ENCODE measurements around the gene ZSCAN22.
"Not testable (repeated sequence)": the region's sequence is repeated elsewhere in the genome, so short reads cannot be mapped to it uniquely, and the experiment has no call there.

The ZSCAN22 gene

GRCh38 chr19:58352760-58353671 is 26.2 kb downstream of the ZSCAN22 start, which contains the start of gene A1BG:
TSS of gene A1BG (minus strand) at chr19:58353492. CDS start at chr19:58353437, 55 bp downstream.
- DNase-seq = no peak

GRCh38 chr19:58353717-58354477 is 27.1 kb downstream of the ZSCAN22 start:
- DNase-seq = no peak

GRCh38 chr19:58354478-58355030 is 27.8 kb downstream of the ZSCAN22 start:
- DNase-seq = no peak

GRCh38 chr19:58355215-58355796 is 28.5 kb downstream of the ZSCAN22 start:
- no peak for DNase-seq

GRCh38 chr19:58355908-58356765 is 29.3 kb downstream of the ZSCAN22 start:
- DNase-seq = no peak

- no peak for DNase-seq
Measured at GRCh38 chr19:58356766-58357480, 30.1 kb downstream of the ZSCAN22 start.

GRCh38 chr19:58357481-58358145 is 30.8 kb downstream of the ZSCAN22 start:
- DNase-seq = no peak

GRCh38 chr19:58361900-58362271 is 35.1 kb downstream of the ZSCAN22 start:
- peak; percentile 54 to 75 for DNase-seq

GRCh38 chr19:58362272-58362994 is 35.6 kb downstream of the ZSCAN22 start, which contains the start of gene ZNF497:
TSS of gene ZNF497 (minus strand) at chr19:58362751. CDS start at chr19:58357635, 5,116 bp downstream.
- peak; percentile 95 to 97 for DNase-seq

GRCh38 chr19:58364146-58364545 is 37.4 kb downstream of the ZSCAN22 start:
- DNase-seq = no peak

GRCh38 chr19:58366585-58367430 is 40.0 kb downstream of the ZSCAN22 start:
- no peak for DNase-seq

GRCh38 chr19:58367698-58368454 is 41.1 kb downstream of the ZSCAN22 start:
- no peak for DNase-seq

- no peak for DNase-seq
Measured at GRCh38 chr19:58368561-58369360, 42.0 kb downstream of the ZSCAN22 start.

- DNase-seq = no peak
Measured at GRCh38 chr19:58372311-58373133, 45.7 kb downstream of the ZSCAN22 start.

- DNase-seq = no peak
Measured at GRCh38 chr19:58374200-58374599, 47.4 kb downstream of the ZSCAN22 start.

- not testable (repeated sequence) for DNase-seq
Measured at GRCh38 chr19:58376724-58377123, 49.9 kb downstream of the ZSCAN22 start.
